ENCODE measurements around the gene ACO1. TPM values are rescaled to one million over a fixed set of nuclear protein-coding genes. Genes with fewer than 3 reads are reported as not detected.

The ACO1 gene
- total RNA-seq, 1 donor from 2014 or later, result 17.0 TPM

DNA sequence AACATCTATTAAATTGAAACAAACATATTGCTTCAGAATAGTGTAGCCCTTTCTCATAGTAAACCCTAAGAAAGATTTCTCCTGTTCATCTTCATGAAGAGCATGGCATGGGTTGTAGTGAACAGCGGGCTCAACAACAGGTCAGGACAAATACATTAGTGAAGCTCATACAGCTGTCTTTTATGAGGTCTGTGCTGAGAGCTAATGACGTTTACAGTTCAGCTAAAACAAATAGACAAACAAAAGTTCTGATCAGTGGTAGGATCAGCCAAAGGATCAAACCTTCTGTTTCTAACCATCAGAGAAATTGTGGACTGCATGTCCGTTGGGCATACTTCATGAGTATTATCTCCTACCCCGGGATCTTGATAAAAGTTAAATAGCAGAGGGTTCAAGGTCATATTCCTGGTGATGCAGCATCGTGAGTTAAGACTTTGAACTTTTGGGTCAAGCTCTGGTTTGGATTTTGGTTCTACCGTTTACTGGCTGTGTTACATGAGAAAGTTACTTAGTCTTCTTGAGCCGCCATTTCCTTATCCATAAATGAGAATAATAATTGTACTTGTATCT lies 37.9 kb downstream of the ACO1 start:
- no peak for DNase-seq

GRCh38 chr9:32423371-32423770 lies 38.9 kb downstream of the ACO1 start:
- DNase-seq, result no peak

DNA sequence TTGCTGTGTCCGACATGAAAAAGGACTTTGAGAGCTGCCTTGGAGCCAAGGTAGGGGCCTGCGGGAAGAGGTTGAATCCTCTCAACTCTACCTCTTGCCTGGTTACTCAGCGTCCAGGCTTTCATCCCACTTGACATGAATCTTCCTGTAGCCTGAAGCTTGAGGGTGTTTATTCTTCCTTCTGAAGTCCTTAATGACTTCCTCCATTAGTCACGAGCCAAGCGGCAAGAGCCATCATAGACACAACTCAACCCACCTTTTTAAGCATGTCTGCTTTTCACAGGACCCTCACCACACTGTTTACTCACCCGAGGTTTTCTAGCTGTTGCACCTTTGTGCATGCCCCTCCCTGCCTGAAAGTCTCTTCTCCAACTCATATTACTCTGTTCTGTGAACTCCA lies 40.2 kb downstream of the ACO1 start:
- DNase-seq, result no peak

DNA sequence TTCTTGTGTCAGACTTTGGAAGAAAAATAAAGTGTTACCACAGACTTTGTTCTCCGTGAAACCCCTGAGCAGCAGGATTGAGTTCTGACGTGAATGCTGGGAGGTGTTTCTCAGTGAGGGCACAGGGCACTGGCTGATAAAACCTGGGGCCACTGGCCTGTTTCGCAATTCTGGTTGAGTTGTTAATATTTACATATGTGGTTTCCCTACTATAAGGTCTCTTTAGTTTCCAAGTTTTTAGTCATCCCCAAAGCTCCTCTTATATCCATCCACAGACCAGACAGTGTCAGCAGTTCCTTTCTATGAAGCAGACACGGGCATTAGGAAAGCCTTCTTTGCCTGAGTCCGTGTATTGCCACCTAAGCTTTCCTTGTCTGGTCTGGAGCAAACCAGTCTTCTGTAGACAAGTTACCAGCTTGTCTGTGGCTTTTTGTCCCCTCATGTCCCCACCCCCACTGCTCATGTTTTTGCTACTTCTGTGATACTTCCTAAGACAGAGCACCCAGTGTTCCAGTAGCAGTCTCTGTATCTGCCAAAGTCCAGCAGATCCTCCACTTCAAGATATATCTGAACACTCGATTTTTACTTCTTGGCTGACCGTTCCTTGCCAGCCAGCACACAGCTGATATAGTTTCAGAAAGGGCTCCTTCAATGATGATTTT lies 42.0 kb downstream of the ACO1 start:
- no peak for DNase-seq

- DNase-seq, result peak; percentile 25
These were observed 42.8 kb downstream of the ACO1 start for GRCh38 chr9:32427111-32427873.

DNA sequence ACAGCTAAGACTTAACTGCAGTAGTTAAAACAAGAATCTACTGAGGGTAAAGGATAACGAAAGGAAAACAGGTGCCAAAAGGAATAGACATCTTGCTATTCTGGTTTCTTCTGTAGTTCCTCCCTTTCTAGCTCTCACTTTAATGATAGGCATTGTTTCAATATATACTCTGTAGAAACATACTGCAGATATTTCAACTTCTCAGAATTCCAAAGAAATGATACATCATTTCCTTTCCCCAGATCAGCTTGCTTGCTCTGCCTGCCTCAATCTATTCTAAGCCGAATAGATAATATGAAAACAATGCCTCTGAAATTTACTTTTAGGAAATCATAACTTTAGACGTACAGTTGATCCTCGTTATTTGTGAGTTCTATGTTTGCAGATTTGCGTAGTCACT lies 46.3 kb downstream of the ACO1 start:
- DNase-seq, result no peak

DNA sequence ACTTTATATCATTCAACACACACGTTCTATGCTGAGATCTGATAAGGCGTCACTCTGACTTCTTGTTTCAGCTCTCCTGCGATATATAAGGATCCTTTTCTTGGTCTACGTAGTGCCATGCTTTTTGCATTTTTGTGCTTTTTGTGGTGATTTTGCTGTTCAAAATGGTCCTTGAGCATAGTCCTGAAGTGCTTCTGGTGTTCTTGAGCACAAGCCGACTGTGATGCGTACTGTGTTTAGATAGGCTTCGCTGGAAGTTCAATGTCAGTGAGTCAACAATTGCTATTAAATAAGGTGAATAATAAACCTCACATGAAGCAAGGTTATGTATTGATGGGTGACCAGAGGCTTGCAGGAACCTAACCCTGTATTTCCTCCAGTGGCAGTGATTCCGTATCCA lies 46.8 kb downstream of the ACO1 start:
- no peak for DNase-seq

DNA sequence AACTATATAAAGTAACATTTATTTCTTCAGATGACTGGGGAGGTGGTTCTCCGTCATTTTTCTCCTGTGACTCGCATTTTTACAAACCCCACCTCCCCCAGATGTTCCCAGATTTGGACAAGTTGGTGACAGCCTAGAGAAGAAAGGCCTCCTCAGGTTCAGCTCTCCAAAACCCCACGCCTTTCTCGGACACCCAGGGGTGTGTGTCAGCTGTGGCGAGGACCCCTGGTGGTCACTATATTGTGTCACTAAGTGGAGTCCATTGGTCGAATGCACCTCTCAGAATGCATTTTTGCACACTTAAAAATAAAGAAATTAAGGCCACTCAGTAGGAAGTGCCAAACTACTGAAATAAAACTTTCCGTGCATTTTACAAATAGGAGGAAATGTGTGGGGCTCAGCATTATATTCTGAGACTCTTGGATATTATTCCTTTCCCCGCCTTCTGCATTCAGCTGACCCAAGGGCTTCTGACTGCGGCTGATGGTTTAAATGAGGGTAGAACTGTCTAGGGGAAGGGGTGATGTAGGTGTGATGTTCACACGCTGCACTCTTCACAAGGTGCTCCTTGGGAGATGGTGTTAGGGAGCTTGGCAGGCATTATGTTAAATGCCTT lies 47.6 kb downstream of the ACO1 start:
- no peak for DNase-seq

DNA sequence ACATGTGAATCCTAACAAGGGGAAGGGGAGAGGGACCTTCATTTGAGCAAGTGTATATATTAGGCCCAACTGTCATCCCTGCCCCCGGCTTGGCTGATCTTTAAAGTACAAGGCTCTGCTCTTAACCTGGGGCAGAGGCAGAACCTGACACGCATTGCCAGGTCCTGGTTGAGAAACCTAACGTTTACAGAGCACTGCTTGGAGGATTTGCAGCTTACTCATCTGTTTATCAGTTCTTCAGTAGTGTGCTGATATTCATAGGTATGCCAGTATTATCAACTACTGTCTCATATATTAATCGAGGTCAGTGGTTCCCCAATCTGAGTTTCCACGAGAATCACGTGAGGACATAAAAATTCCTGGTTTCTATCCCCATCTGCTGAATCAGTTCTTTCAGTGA lies 50.4 kb downstream of the ACO1 start:
- DNase-seq, result no peak

DNA sequence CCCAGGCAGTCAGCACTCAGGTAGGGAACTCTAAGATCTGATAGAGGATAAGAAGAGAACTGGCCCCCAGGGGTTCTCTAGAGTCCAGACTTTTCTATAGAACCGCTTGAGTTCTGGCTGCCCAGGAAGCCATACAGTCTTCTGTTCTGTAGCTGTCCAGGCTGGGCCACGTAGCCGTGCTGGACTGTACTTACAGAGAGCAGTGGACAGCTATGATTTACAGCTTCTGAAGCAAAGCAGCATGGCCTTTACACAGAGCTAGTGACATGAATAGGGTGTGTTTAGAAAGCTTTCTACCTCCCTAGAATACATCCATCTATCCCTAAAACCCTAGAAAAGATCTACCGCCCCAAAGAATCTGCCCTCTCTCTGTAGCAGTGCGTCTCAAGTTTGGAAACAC lies 57.2 kb downstream of the ACO1 start:
- no peak for DNase-seq

- no peak for DNase-seq
These were observed 58.0 kb downstream of the ACO1 start for GRCh38 chr9:32442433-32442832.

DNA sequence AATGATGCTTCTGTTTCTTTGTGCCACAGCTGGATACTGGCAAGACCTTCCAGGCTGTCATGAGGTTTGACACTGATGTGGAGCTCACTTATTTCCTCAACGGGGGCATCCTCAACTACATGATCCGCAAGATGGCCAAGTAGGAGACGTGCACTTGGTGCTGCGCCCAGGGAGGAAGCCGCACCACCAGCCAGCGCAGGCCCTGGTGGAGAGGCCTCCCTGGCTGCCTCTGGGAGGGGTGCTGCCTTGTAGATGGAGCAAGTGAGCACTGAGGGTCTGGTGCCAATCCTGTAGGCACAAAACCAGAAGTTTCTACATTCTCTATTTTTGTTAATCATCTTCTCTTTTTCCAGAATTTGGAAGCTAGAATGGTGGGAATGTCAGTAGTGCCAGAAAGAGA lies 65.5 kb downstream of the ACO1 start:
- no peak for DNase-seq

GRCh38 chr9:32454280-32454679 lies 69.8 kb downstream of the ACO1 start:
- DNase-seq, result no peak

DNA sequence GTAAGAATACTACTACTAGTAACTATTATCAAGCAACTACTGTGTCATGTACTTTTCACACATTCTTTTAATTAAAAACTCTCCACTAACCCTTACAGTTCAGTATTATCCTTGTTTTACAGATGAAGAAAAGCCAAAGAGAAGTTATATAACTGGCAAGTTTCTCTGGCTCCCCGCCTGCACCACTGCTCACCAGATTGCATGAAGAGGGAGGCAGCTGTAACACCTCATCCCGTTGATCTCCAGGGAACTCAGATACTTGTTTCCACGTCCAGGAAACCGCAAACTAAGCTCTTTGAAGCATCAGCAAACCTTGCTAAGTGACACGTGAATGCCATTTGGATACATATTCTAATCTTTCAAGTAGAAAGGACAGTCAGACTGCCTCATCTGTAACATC lies 71.3 kb downstream of the ACO1 start:
- no peak for DNase-seq

GRCh38 chr9:32456564-32456963 lies 72.1 kb downstream of the ACO1 start:
- DNase-seq, result no peak

DNA sequence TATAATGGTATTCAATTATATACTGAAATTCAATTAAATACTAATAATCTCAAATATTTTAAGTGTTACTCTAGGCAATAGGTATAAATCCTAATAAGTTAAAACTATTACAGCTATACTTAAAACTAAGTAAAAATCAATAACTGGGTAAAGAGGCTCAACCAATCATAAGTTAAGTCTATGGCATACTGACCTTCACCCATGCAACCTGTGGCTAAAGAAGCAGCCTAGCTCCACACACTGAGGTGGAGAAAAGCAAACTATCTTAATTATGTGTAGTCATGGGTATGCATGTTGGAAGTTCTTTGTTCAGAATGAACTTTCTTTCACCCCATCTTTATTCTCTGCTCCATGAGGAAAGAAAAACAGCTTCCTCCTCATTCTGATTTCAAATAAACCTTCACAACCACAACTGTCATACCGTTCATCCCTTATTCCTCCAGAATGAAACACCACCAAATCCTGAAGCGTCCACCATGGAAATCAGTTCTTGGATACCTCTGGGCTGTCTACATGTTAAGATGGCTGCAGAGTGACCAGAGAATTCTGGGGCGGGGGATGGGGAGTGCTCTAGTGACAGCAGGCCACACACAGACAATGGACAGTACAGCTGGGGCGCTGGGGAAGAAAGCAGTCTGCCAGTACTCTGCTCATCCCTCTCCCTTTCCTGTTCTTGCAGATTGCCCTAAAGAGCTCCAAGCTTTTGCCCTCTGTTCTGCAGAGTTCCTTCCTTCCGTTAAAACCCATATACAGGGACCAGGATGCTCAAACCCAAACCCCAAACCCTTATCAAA lies 79.3 kb downstream of the ACO1 start:
- no peak for DNase-seq

- DNase-seq, result no peak
These were observed 84.3 kb downstream of the ACO1 start for GRCh38 chr9:32468740-32469139.

GRCh38 chr9:32472344-32472743 lies 87.9 kb downstream of the ACO1 start:
- no peak for DNase-seq

- no peak for DNase-seq
These were observed 98.9 kb downstream of the ACO1 start for GRCh38 chr9:32483343-32483742.

DNA sequence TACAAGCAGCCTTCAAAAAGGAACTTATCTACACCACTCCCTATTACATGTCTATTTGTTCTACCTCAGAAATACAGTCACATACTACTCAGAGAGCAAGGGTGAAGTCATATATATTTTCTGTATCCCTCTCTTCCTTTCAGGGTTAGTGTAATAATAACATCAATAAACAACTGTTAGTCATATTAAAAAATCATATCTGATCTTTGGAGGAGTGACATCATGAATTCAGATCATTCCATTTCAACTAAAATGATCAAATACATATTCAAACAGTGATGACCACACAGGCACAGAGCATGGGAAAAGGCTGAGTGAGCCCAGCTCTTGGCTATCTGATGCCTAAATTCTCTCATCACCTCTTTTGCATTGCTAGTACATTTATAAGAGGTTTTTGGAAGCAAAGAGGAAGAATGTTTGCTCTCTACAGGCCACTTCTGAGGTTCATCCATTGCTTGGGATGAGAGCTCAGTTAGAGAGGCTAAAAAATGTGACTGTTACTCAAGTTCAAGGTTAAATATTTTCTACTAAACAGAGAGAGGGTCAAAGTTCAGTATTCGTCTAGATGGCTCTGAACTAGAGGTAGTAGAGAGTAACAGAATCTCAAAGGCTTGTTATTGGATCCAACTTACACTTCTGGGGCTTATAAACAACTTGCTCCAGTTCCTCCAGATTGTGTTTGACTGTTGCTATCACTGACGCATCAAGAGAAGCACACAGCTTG lies 102.6 kb downstream of the ACO1 start:
- no peak for DNase-seq

DNA sequence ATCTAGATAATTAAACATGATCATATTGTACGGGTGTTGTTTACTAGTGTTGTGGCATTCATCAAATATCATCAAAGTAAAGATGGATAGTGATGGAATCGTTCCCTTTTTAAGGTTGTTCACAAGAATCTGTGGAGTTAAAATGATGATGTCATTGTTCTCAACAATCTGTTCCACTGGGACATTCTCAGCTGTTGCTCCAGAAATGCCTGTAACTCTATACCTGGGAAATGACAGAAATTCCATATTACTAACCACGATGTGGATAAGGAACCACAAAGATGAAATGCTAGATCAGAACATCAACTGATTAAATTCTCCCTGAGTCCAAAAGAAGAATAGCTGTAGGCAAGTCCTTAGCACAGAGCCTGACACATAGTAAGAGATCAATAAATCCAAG lies 103.5 kb downstream of the ACO1 start:
- no peak for DNase-seq

GRCh38 chr9:32490601-32491000 lies 106.2 kb downstream of the ACO1 start:
- DNase-seq, result no peak

Measured in occipital lobe (tissue), 2 donors.